ENCODE data around the gene AGRN.
"Not testable (repeated sequence)": the region's sequence is repeated elsewhere in the genome, so short reads cannot be mapped to it uniquely, and the experiment has no call there.

AGRN gene

GRCh38 chr1:981955-982558 is 37.9 kb upstream of the AGRN start, which contains the start of gene PERM1:
Gene PERM1, minus strand, starts transcription at chr1:982093. Its CDS starts 1,064 bp downstream, at chr1:981029.
- DNase-seq (ENCODE audit: low read depth, low spot score) = no peak

- DNase-seq (ENCODE audit: low read depth, low spot score) = no peak
Observed at GRCh38 chr1:982765-983436, 37.0 kb upstream of the AGRN start.

- peak; percentile 58 for DNase-seq (ENCODE audit: low read depth, low spot score)
Observed at GRCh38 chr1:983798-984475, 36.0 kb upstream of the AGRN start.

GRCh38 chr1:984476-984814 is 35.5 kb upstream of the AGRN start:
- DNase-seq (ENCODE audit: low read depth, low spot score) = no peak

GRCh38 chr1:985126-985525 is 34.8 kb upstream of the AGRN start:
- no peak for DNase-seq (ENCODE audit: low read depth, low spot score)

- not testable (repeated sequence) for DNase-seq (ENCODE audit: low read depth, low spot score)
Observed at GRCh38 chr1:988061-988460, 31.9 kb upstream of the AGRN start.

GRCh38 chr1:991275-991674 is 28.6 kb upstream of the AGRN start:
- DNase-seq (ENCODE audit: low read depth, low spot score) = not testable (repeated sequence)

GRCh38 chr1:991895-992294 is 28.0 kb upstream of the AGRN start:
- no peak for DNase-seq (ENCODE audit: low read depth, low spot score)

GRCh38 chr1:992362-992761 is 27.6 kb upstream of the AGRN start:
- no peak for DNase-seq (ENCODE audit: low read depth, low spot score)

- DNase-seq (ENCODE audit: low read depth, low spot score) = no peak
Observed at GRCh38 chr1:993379-993995, 26.4 kb upstream of the AGRN start.

- DNase-seq (ENCODE audit: low read depth, low spot score) = not testable (repeated sequence)
Observed at GRCh38 chr1:994546-994945, 25.4 kb upstream of the AGRN start.

GRCh38 chr1:995665-996633 is 24.0 kb upstream of the AGRN start:
- DNase-seq (ENCODE audit: low read depth, low spot score) = peak; percentile 41

- peak; percentile 28 for DNase-seq (ENCODE audit: low read depth, low spot score)
Observed at GRCh38 chr1:996851-997712, 22.8 kb upstream of the AGRN start.

- peak; percentile 24 for DNase-seq (ENCODE audit: low read depth, low spot score)
Observed at GRCh38 chr1:997713-997992, 22.3 kb upstream of the AGRN start.

- peak; percentile 62 for DNase-seq (ENCODE audit: low read depth, low spot score)
Observed at GRCh38 chr1:997993-998744, 21.8 kb upstream of the AGRN start.

- DNase-seq (ENCODE audit: low read depth, low spot score) = peak; percentile 64
Observed at GRCh38 chr1:998745-998994, 21.2 kb upstream of the AGRN start.

- peak; percentile 66 for DNase-seq (ENCODE audit: low read depth, low spot score)
Observed at GRCh38 chr1:998995-999724, 20.8 kb upstream of the AGRN start.

- DNase-seq (ENCODE audit: low read depth, low spot score) = peak; percentile 98
Observed at GRCh38 chr1:999725-1000356, 20.1 kb upstream of the AGRN start, which contains the start of gene HES4. Gene HES4, minus strand, starts transcription at chr1:1000097. Its CDS starts 124 bp downstream, at chr1:999973.
